ENCODE measurements around the gene NLRP7. TPM values are rescaled to one million over a fixed set of nuclear protein-coding genes. Genes with fewer than 3 reads are reported as not detected.

The NLRP7 gene
- total RNA-seq, 1 experiment from 2014 or later, result 1.1 TPM

GRCh38 chr19:54937926-54938325 is 9.4 kb downstream of the NLRP7 start:
- no peak overlapping the region for H3K56ac ChIP-seq (ENCODE audit: insufficient read length, low read depth, low read length)
- no peak overlapping the region for H2BK15ac ChIP-seq (ENCODE audit: low read depth, low read length)
- no peak overlapping the region for H3K23ac ChIP-seq (ENCODE audit: insufficient read length, low read depth, low read length)
- no peak overlapping the region for H2BK12ac ChIP-seq (ENCODE audit: insufficient read length, low read depth, low read length)
- no peak overlapping the region for H2BK20ac ChIP-seq (ENCODE audit: low read depth, low read length, poor library complexity, severe bottlenecking)
- no peak overlapping the region for H3K18ac ChIP-seq (ENCODE audit: insufficient read length, low read depth, low read length)
- Mint-ChIP-seq H3K9me3 (peaks cover 5 to 90% of the 10 kb centered on the region in 2 experiments; a peak in 4 of 5 replicates), H3K4me1 (peaks cover 0 to 8% of the 10 kb centered on the region in 2 experiments; a peak in 2 of 4 replicates), H3K4me3 (no peak overlapping the region), H3K27ac (no peak overlapping the region), H3K36me3 (ENCODE audit: insufficient read depth in 1 of 3, low read depth in 3 of 3) (peaks cover 0 to 9% (median 0%) of the 10 kb centered on the region in 3 experiments; a peak in 3 of 7 replicates), H3K27me3 (ENCODE audit: low read depth) (peaks cover 7% of the 10 kb centered on the region)
- H3K14ac ChIP-seq (ENCODE audit: insufficient read depth, low read length), result no peak overlapping the region
- no peak overlapping the region for H3T11ph ChIP-seq (ENCODE audit: low read length)
- H4K5ac ChIP-seq (ENCODE audit: insufficient read length, low read depth, low read length), result no peak overlapping the region
- H4K91ac ChIP-seq (ENCODE audit: insufficient read length, low read depth, low read length), result no peak overlapping the region
- no peaks in the 10 kb centered on the region for H3K23me2 ChIP-seq (ENCODE audit: insufficient read length, low read depth, low read length, poor library complexity, severe bottlenecking)
- DNase-seq, result no peak
- no peak overlapping the region for H2BK5ac ChIP-seq (ENCODE audit: insufficient read length, low read length)
- H3K9me3 ChIP-seq (ENCODE audit: control insufficient read depth, low read depth, low read length), result no peaks in the 10 kb centered on the region
- no CpG with 5 or more reads among the region's 9 CpGs for WGBS (ENCODE audit: extremely low coverage, insufficient read length, low lambda C conversion rate)
- H2BK120ac ChIP-seq (ENCODE audit: low read depth, low read length, poor library complexity, severe bottlenecking), result no peak overlapping the region
- no peak overlapping the region for H2AFZ ChIP-seq (ENCODE audit: low read length)
- H3K79me1 ChIP-seq (ENCODE audit: insufficient read depth, low read depth, low read length, poor library complexity, severe bottlenecking), result no peaks in the 10 kb centered on the region
- H3K4me1 ChIP-seq (ENCODE audit: insufficient read depth, low read length), result no peaks in the 10 kb centered on the region
- H3K79me2 ChIP-seq (ENCODE audit: insufficient read depth, low read length), result no peaks in the 10 kb centered on the region
- no peaks in the 10 kb centered on the region for H4K20me1 ChIP-seq (ENCODE audit: control insufficient read depth, insufficient read depth, insufficient read length)
- no peak overlapping the region for H3K4me2 ChIP-seq (ENCODE audit: insufficient read depth, insufficient read length, low read length)
- no peak overlapping the region for H3K4ac ChIP-seq (ENCODE audit: low read depth, low read length)
- H4K8ac ChIP-seq (replicated peaks; ENCODE audit: insufficient read length, low read depth, low read length), result no peak overlapping the region
- H3K27ac ChIP-seq (ENCODE audit: insufficient read length, low read depth, low read length), result no peak overlapping the region
- H3K27me3 ChIP-seq (ENCODE audit: insufficient read depth, low read length), result no peaks in the 10 kb centered on the region
- H2AK5ac ChIP-seq (ENCODE audit: insufficient read length, low read length), result no peak overlapping the region
- no peak overlapping the region for H3K9ac ChIP-seq (ENCODE audit: extremely low read depth, insufficient read length, low read length)
- no peak for TF ChIP-seq CTCF (conservative IDR thresholded peaks at IDR 0.05)
